HepG2 (cell line): Measurements from ENCODE around the gene MAP1LC3A. TPM values are rescaled to one million over a fixed set of nuclear protein-coding genes. Genes with fewer than 3 reads are reported as not detected.

ENCODE experiments used
- CBFB ChIP-seq: sonication (generic); formaldehyde crosslinking; IDR thresholded peaks from 2 replicates; pipeline ENCODE4 v1.4.0; 2020; ENCODE audit warnings: missing genetic modification reagents
- IKZF1 ChIP-seq: fragments of 450-650 bp; IDR thresholded peaks from 2 replicates; pipeline ENCODE4 v1.7.1; 2016
- IKZF4 ChIP-seq: sonication (generic); formaldehyde crosslinking; IDR thresholded peaks from 2 replicates; pipeline ENCODE4 v1.5.1; 2020; ENCODE audit warnings: borderline replicate concordance, mild to moderate bottlenecking, low read depth, missing genetic modification reagents; ENCODE audit errors: not compliant biosample characterization
- MIER2 ChIP-seq: IDR thresholded peaks from 2 replicates; pipeline ENCODE4 v1.6.1; 2016; ENCODE audit warnings: missing biosample characterization, missing genetic modification reagents
- MYNN ChIP-seq: sonication (generic); formaldehyde crosslinking; IDR thresholded peaks from 2 replicates; pipeline ENCODE4 v1.4.0; 2020; ENCODE audit warnings: mild to moderate bottlenecking, low read depth, missing genetic modification reagents
- NFYB ChIP-seq: sonication (generic); formaldehyde crosslinking; IDR thresholded peaks from 2 replicates; pipeline ENCODE4 v1.4.0; 2020; ENCODE audit warnings: missing genetic modification reagents
- REXO4 ChIP-seq: sonication (generic); formaldehyde crosslinking; IDR thresholded peaks from 2 replicates; pipeline ENCODE4 v1.8.0; 2022; ENCODE audit warnings: missing genetic modification reagents, mild to moderate bottlenecking, borderline replicate concordance
- SIN3A ChIP-seq: IDR thresholded peaks from 2 replicates; pipeline ENCODE4 v1.6.1; 2011; ENCODE audit warnings: low read depth, mild to moderate bottlenecking, control low read depth, low read length, borderline replicate concordance
- SP1 ChIP-seq, 2 experiments: fragments of 450-650 bp in 1 of 2; sonication (generic) in 1 of 2; formaldehyde crosslinking in 1 of 2; IDR thresholded peaks; 2 replicates each; pipeline versions ENCODE4 v1.4.0 to v1.6.1; 2016 to 2020; ENCODE audit warnings: missing genetic modification reagents in 1 of 2
- ZFX ChIP-seq: sonication (generic); formaldehyde crosslinking; IDR thresholded peaks from 2 replicates; pipeline ENCODE4 v1.4.0; 2020; ENCODE audit warnings: mild to moderate bottlenecking, low read depth, missing genetic modification reagents, moderate library complexity
- ZFY ChIP-seq: sonication (generic); formaldehyde crosslinking; IDR thresholded peaks from 2 replicates; pipeline ENCODE4 v1.4.0; 2020; ENCODE audit warnings: missing genetic modification reagents
- ZKSCAN8 ChIP-seq: IDR thresholded peaks from 2 replicates; pipeline ENCODE4 v1.6.1; 2016; ENCODE audit warnings: borderline replicate concordance, missing genetic modification reagents, missing compliant biosample characterization
- ZNF30 ChIP-seq: sonication (generic); formaldehyde crosslinking; IDR thresholded peaks from 2 replicates; pipeline ENCODE4 v1.5.0; 2020; ENCODE audit warnings: mild to moderate bottlenecking, missing genetic modification reagents
- ZNF761 ChIP-seq: sonication (generic); formaldehyde crosslinking; conservative IDR thresholded peaks from 2 replicates; pipeline ENCODE4 v1.4.0; 2020; ENCODE audit warnings: mild to moderate bottlenecking, missing genetic modification reagents
- ZSCAN9 ChIP-seq: IDR thresholded peaks from 2 replicates; pipeline ENCODE4 v1.6.1; 2016; ENCODE audit warnings: borderline replicate concordance
- polyA plus RNA-seq, 8 experiments: library from polyadenylated mRNA; depleted of rRNA in 3 of 8; stranded (reverse) in 7 of 8; unstranded in 1 of 8; fragments of >200 nt; fragmentation: Illumina TruSeq in 4 of 8; extraction: Trizol in 4 of 8; gene quantifications; 2 replicates each; pipeline versions ENCODE4 v1.2.1 to v1.2.3, GENCODE V29; 2011 to 2016; ENCODE audit warnings: low read depth in 4 of 8, missing spikeins in 1 of 8, mixed read lengths in 1 of 8; ENCODE audit not compliant: insufficient read depth in 1 of 8
- total RNA-seq, 5 experiments: library from RNA; depleted of rRNA; stranded (reverse); fragments of >200 nt; fragmentation: Illumina TruSeq; extraction: Trizol; gene quantifications; 2 replicates each; pipeline ENCODE4 v1.2.3, GENCODE V29; 2016; ENCODE audit warnings: low read depth in 1 of 5
- TF ChIP-seq, protein P1 (sequence below): sonication (generic); formaldehyde crosslinking; IDR thresholded peaks from 2 replicates; pipeline ENCODE4 v1.4.0; 2020; ENCODE audit warnings: missing genetic modification reagents
- TF ChIP-seq, protein P2 (sequence below): sonication (generic); formaldehyde crosslinking; IDR thresholded peaks from 2 replicates; pipeline ENCODE4 v1.4.0; 2020; ENCODE audit warnings: missing genetic modification reagents, borderline replicate concordance
- TF ChIP-seq, protein P3 (sequence below): IDR thresholded peaks from 2 replicates; pipeline ENCODE4 v1.6.1; 2016; ENCODE audit warnings: low read depth, borderline replicate concordance
- TF ChIP-seq, protein P4 (sequence below): sonication (generic); formaldehyde crosslinking; IDR thresholded peaks from 2 replicates; pipeline ENCODE4 v1.8.0; 2022; ENCODE audit warnings: mild to moderate bottlenecking, missing genetic modification reagents; ENCODE audit not compliant: insufficient replicate concordance

Gene MAP1LC3A
- total and polyA plus RNA-seq, 2 of the 13 experiments (the other 11 are each of a cell fraction or from before 2014, with no cell fraction given) = not detected

DNA sequence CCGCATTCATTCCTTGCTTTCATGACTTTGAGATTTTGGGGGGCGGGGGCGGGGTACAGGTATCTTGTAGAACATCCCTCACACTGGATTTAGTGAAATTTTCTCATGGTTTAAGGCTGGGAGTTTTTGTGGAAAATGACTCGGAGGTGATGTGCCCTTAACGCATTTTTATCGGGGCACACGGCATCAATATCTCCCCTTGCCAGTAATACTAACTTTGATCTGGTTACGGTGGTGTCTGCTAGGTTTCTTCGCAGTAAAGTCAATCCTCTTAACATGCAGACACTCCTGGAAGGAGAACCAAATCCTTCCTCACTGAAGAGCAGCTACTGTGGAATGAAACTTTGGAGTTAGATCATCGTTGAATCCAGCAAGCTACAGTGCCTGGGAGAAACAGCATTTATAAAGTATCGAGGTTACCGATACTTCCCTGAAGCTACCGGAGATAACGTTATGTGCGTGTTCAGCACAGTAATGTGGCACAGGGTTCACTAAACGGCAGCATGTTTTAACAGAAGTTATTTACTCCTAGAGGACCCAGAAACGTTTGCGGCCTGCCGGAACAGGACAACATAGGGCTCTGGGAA, 43.5 kb upstream of the MAP1LC3A start (continued):
- TF ChIP-seq, protein P1, sequence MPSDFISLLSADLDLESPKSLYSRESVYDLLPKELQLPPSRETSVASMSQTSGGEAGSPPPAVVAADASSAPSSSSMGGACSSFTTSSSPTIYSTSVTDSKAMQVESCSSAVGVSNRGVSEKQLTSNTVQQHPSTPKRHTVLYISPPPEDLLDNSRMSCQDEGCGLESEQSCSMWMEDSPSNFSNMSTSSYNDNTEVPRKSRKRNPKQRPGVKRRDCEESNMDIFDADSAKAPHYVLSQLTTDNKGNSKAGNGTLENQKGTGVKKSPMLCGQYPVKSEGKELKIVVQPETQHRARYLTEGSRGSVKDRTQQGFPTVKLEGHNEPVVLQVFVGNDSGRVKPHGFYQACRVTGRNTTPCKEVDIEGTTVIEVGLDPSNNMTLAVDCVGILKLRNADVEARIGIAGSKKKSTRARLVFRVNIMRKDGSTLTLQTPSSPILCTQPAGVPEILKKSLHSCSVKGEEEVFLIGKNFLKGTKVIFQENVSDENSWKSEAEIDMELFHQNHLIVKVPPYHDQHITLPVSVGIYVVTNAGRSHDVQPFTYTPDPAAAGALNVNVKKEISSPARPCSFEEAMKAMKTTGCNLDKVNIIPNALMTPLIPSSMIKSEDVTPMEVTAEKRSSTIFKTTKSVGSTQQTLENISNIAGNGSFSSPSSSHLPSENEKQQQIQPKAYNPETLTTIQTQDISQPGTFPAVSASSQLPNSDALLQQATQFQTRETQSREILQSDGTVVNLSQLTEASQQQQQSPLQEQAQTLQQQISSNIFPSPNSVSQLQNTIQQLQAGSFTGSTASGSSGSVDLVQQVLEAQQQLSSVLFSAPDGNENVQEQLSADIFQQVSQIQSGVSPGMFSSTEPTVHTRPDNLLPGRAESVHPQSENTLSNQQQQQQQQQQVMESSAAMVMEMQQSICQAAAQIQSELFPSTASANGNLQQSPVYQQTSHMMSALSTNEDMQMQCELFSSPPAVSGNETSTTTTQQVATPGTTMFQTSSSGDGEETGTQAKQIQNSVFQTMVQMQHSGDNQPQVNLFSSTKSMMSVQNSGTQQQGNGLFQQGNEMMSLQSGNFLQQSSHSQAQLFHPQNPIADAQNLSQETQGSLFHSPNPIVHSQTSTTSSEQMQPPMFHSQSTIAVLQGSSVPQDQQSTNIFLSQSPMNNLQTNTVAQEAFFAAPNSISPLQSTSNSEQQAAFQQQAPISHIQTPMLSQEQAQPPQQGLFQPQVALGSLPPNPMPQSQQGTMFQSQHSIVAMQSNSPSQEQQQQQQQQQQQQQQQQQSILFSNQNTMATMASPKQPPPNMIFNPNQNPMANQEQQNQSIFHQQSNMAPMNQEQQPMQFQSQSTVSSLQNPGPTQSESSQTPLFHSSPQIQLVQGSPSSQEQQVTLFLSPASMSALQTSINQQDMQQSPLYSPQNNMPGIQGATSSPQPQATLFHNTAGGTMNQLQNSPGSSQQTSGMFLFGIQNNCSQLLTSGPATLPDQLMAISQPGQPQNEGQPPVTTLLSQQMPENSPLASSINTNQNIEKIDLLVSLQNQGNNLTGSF (CRISPR knock-in tag) = no peak
- 0 out of 2 replicates have a peak, but pooled peaks have one; percentile 36 for TF ChIP-seq ZNF761 (CRISPR knock-in tag)
- TF ChIP-seq ZKSCAN8 (CRISPR knock-in tag) = no peak
- TF ChIP-seq IKZF1 = no peak
- 0 out of 2 replicates have a peak, but pooled peaks have one; percentile 38 for TF ChIP-seq CBFB (CRISPR knock-in tag)
- peak; percentile 66; the same call in 1 of the 2 replicates for TF ChIP-seq MIER2 (CRISPR knock-in tag)
- TF ChIP-seq, protein P2, sequence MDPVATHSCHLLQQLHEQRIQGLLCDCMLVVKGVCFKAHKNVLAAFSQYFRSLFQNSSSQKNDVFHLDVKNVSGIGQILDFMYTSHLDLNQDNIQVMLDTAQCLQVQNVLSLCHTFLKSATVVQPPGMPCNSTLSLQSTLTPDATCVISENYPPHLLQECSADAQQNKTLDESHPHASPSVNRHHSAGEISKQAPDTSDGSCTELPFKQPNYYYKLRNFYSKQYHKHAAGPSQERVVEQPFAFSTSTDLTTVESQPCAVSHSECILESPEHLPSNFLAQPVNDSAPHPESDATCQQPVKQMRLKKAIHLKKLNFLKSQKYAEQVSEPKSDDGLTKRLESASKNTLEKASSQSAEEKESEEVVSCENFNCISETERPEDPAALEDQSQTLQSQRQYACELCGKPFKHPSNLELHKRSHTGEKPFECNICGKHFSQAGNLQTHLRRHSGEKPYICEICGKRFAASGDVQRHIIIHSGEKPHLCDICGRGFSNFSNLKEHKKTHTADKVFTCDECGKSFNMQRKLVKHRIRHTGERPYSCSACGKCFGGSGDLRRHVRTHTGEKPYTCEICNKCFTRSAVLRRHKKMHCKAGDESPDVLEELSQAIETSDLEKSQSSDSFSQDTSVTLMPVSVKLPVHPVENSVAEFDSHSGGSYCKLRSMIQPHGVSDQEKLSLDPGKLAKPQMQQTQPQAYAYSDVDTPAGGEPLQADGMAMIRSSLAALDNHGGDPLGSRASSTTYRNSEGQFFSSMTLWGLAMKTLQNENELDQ (CRISPR knock-in tag) = 0 out of 2 replicates have a peak, but pooled peaks have one; percentile 63
- no peak; the same call in 1 of the 2 replicates for TF ChIP-seq MYNN
- TF ChIP-seq ZNF30 (CRISPR knock-in tag) = 0 out of 2 replicates have a peak, but pooled peaks have one; percentile 47
- no peak for TF ChIP-seq NFYB (CRISPR knock-in tag)
- no peak for TF ChIP-seq ZFX (CRISPR knock-in tag)
- no peak for TF ChIP-seq SP1 (IDR thresholded peaks at IDR 0.05)
- TF ChIP-seq SP1 (CRISPR knock-in tag; IDR thresholded peaks at IDR 0.05) = no peak
- TF ChIP-seq, protein P3, sequence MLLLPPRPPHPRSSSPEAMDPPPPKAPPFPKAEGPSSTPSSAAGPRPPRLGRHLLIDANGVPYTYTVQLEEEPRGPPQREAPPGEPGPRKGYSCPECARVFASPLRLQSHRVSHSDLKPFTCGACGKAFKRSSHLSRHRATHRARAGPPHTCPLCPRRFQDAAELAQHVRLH (CRISPR knock-in tag) = no peak
- TF ChIP-seq IKZF4 = no peak
- 0 out of 2 replicates have a peak, but pooled peaks have one; percentile 29 for TF ChIP-seq ZSCAN9 (CRISPR knock-in tag)
- TF ChIP-seq REXO4 (CRISPR knock-in tag) = 0 out of 2 replicates have a peak, but pooled peaks have one; percentile 64
- peak; percentile 65 for TF ChIP-seq ZFY (CRISPR knock-in tag)
- TF ChIP-seq, protein P4, sequence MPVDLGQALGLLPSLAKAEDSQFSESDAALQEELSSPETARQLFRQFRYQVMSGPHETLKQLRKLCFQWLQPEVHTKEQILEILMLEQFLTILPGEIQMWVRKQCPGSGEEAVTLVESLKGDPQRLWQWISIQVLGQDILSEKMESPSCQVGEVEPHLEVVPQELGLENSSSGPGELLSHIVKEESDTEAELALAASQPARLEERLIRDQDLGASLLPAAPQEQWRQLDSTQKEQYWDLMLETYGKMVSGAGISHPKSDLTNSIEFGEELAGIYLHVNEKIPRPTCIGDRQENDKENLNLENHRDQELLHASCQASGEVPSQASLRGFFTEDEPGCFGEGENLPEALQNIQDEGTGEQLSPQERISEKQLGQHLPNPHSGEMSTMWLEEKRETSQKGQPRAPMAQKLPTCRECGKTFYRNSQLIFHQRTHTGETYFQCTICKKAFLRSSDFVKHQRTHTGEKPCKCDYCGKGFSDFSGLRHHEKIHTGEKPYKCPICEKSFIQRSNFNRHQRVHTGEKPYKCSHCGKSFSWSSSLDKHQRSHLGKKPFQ (CRISPR knock-in tag) = no peak
- TF ChIP-seq SIN3A = no peak; the same call in 1 of the 2 replicates
